K562 (cell line): ENCODE measurements around the gene P2RY11. TPM values are rescaled to one million over a fixed set of nuclear protein-coding genes. Genes with fewer than 3 reads are reported as not detected.

Experiments used
- ASH1L ChIP-seq: fragments of 450-650 bp; IDR thresholded peaks from 2 replicates; pipeline ENCODE4 v1.6.1; 2018; ENCODE audit warnings: borderline replicate concordance, mild to moderate bottlenecking, low read depth; ENCODE audit not compliant: partially characterized antibody
- CBFA2T3 ChIP-seq: fragments of 450-650 bp; IDR thresholded peaks from 2 replicates; pipeline ENCODE4 v1.6.1; 2017
- CHCHD3 ChIP-seq: fragments of 250-450 bp; sonication (Bioruptor Pico); IDR thresholded peaks from 2 replicates; pipeline ENCODE4 v2.1.2; 2022; ENCODE audit warnings: mild to moderate bottlenecking
- GABPA ChIP-seq: fragments of 200-800 bp; sonication (Bioruptor generic); conservative IDR thresholded peaks from 2 replicates; pipeline ENCODE4 v1.6.1; 2016; ENCODE audit warnings: low read depth, missing genetic modification characterization, missing compliant biosample characterization
- NR4A1 ChIP-seq, 2 experiments: fragments of 250-450 bp in 1 of 2; fragments of 450-650 bp in 1 of 2; sonication (Bioruptor Pico) in 1 of 2; IDR thresholded peaks; 2 replicates each; pipeline versions ENCODE4 v1.4.0 to v1.6.1; 2016 to 2020; ENCODE audit warnings: mild to moderate bottlenecking in 2 of 2, missing compliant biosample characterization in 1 of 2, missing genetic modification characterization in 1 of 2, moderate library complexity in 1 of 2
- POLR2H ChIP-seq: IDR thresholded peaks from 2 replicates; pipeline ENCODE4 v1.6.1; 2016; ENCODE audit warnings: missing genetic modification characterization, low read depth, mild to moderate bottlenecking, control low read depth, missing compliant biosample characterization, moderate library complexity
- RFX5 ChIP-seq: IDR thresholded peaks from 2 replicates; pipeline ENCODE4 v1.6.1; 2011; ENCODE audit warnings: low read depth, mild to moderate bottlenecking, improper control_type of control experiment, low read length
- RFX7 ChIP-seq: fragments of 250-450 bp; sonication (Bioruptor Pico); IDR thresholded peaks from 2 replicates; pipeline ENCODE4 v1.5.1; 2021; ENCODE audit warnings: mild to moderate bottlenecking
- SIN3B ChIP-seq: fragments of 450-650 bp; IDR thresholded peaks from 2 replicates; pipeline ENCODE4 v1.6.1; 2017; ENCODE audit warnings: low read depth, mild to moderate bottlenecking, moderate library complexity
- SMAD1 ChIP-seq: fragments of 150-350 bp; IDR thresholded peaks from 2 replicates; pipeline ENCODE4 v1.6.1; 2014; ENCODE audit warnings: low read length, low read depth; ENCODE audit not compliant: partially characterized antibody
- TRIM28 ChIP-seq: fragments of 450-650 bp; IDR thresholded peaks from 2 replicates; pipeline ENCODE4 v1.6.1; 2017
- YBX1 ChIP-seq: fragments of 450-650 bp; IDR thresholded peaks from 2 replicates; pipeline ENCODE4 v1.7.1; 2016; ENCODE audit warnings: mild to moderate bottlenecking
- ZNF217 ChIP-seq: sonication (generic); formaldehyde crosslinking; IDR thresholded peaks from 2 replicates; pipeline ENCODE4 v1.8.0; 2022; ENCODE audit warnings: mild to moderate bottlenecking, missing genetic modification reagents
- ZNF316 ChIP-seq: fragments of 450-650 bp; IDR thresholded peaks from 2 replicates; pipeline ENCODE4 v1.6.1; 2016
- ZNF41 ChIP-seq: fragments of 250-450 bp; sonication (Bioruptor Pico); conservative IDR thresholded peaks from 2 replicates; pipeline ENCODE4 v1.4.0; 2020; ENCODE audit warnings: mild to moderate bottlenecking
- polyA plus RNA-seq, 8 experiments: library from polyadenylated mRNA; depleted of rRNA in 4 of 8; stranded (reverse) in 5 of 8; unstranded in 3 of 8; fragments of >200 nt; fragmentation: Nextera tagmentation in 2 of 8; fragmentation: Illumina TruSeq in 1 of 8; extraction: Ambion mirVana in 2 of 8; extraction: Trizol in 1 of 8; gene quantifications; 2 replicates each; pipeline versions ENCODE4 v1.2.1 to v1.2.3, GENCODE V29; 2011 to 2014; ENCODE audit warnings: inconsistent platforms in 1 of 8, missing spikeins in 1 of 8
- total RNA-seq, 7 experiments: library from RNA; depleted of rRNA in 6 of 7; stranded (reverse); fragments of >200 nt in 6 of 7; fragmentation: Illumina TruSeq in 2 of 7; extraction: Trizol in 2 of 7; gene quantifications; 2 replicates each; pipeline versions ENCODE4 v1.2.1 to v1.2.3, GENCODE V29; 2011 to 2021; ENCODE audit warnings: low replicate concordance in 1 of 7
- TF ChIP-seq, protein P1 (sequence below), 2 experiments: IDR thresholded peaks; 2 replicates each; pipeline ENCODE4 v1.6.1; 2012; ENCODE audit warnings: improper control_type of control experiment in 2 of 2, low read depth in 2 of 2, low read length in 2 of 2, borderline replicate concordance in 1 of 2
- TF ChIP-seq, protein P2 (sequence below): sonication (generic); formaldehyde crosslinking; IDR thresholded peaks from 2 replicates; pipeline ENCODE4 v1.8.1; 2023; ENCODE audit warnings: mild to moderate bottlenecking, missing genetic modification reagents
- TF ChIP-seq, protein P3 (sequence below): sonication (generic); formaldehyde crosslinking; IDR thresholded peaks from 2 replicates; pipeline ENCODE4 v1.8.0; 2022; ENCODE audit warnings: mild to moderate bottlenecking, missing genetic modification reagents, borderline replicate concordance
- TF ChIP-seq, protein P4 (sequence below): IDR thresholded peaks from 3 replicates; pipeline ENCODE4 v1.6.1; 2011; ENCODE audit warnings: borderline replicate concordance, mild to moderate bottlenecking, moderate library complexity; ENCODE audit not compliant: insufficient read length; ENCODE audit errors: extremely low read depth

The P2RY11 gene
- total and polyA plus RNA-seq, 9 of the 15 experiments (the other 6 are each of a cell fraction or from before 2014, with no cell fraction given), result 0.03 to 10.1 (median 1.5) TPM

DNA sequence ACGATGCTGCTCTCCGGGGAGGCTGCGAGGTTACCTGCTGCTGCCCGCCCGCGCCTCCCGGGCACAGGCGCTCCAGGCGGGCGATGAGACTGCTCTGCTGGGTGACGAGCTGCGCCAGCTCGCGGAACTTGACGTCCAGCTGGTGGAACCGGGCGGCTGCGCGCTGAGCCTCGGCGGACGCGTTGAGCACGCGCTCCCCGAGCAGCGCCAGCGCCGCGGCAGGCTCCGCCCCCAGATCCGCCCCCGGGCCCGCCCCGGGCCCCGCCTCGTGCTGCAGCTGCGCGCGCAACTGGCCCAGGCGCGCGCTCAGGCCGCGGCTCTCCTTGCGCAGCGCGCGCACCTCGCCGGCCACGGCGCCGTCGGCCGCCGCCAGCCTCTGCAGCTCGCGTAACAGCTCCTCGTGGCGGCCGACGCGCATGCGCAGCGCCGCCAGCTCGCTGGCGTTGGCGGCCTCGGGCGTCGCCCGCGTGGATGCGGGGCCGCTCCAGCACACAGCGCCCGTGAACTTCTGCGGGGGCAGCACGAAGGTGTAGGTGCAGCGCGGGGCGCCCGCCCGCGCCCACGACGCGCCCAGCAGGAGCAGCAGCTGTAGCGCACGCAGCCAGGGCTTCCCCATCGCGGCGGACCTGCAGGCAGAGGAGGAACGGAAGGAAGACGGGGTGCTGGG lies 15.4 kb upstream of the P2RY11 start (continued):
- TF ChIP-seq ZNF316 (no peak), RFX7 (no peak), TRIM28 (no peak), ZNF41 (no peak), POLR2H (no peak; the same call in 1 of the 2 replicates), RFX5 (no peak), CHCHD3 (no peak), ASH1L (no peak), CBFA2T3 (no peak), GABPA (tag) (no peak), SMAD1 (no peak), SIN3B (peak; percentile 63; the same call in 1 of the 2 replicates), ZNF217 (CRISPR knock-in tag) (no peak), YBX1 (no peak), NR4A1 (CRISPR knock-in tag; IDR thresholded peaks at IDR 0.05) (no peak), NR4A1 (tag; IDR thresholded peaks at IDR 0.05) (no peak; the same call in 1 of the 2 replicates)
- TF ChIP-seq, protein P1, sequence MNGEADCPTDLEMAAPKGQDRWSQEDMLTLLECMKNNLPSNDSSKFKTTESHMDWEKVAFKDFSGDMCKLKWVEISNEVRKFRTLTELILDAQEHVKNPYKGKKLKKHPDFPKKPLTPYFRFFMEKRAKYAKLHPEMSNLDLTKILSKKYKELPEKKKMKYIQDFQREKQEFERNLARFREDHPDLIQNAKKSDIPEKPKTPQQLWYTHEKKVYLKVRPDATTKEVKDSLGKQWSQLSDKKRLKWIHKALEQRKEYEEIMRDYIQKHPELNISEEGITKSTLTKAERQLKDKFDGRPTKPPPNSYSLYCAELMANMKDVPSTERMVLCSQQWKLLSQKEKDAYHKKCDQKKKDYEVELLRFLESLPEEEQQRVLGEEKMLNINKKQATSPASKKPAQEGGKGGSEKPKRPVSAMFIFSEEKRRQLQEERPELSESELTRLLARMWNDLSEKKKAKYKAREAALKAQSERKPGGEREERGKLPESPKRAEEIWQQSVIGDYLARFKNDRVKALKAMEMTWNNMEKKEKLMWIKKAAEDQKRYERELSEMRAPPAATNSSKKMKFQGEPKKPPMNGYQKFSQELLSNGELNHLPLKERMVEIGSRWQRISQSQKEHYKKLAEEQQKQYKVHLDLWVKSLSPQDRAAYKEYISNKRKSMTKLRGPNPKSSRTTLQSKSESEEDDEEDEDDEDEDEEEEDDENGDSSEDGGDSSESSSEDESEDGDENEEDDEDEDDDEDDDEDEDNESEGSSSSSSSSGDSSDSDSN (IDR thresholded peaks at IDR 0.05; ENCODE audit: borderline replicate concordance in 1 of 2, low read depth in 2 of 2, low read length in 2 of 2), result no peak
- TF ChIP-seq, protein P2, sequence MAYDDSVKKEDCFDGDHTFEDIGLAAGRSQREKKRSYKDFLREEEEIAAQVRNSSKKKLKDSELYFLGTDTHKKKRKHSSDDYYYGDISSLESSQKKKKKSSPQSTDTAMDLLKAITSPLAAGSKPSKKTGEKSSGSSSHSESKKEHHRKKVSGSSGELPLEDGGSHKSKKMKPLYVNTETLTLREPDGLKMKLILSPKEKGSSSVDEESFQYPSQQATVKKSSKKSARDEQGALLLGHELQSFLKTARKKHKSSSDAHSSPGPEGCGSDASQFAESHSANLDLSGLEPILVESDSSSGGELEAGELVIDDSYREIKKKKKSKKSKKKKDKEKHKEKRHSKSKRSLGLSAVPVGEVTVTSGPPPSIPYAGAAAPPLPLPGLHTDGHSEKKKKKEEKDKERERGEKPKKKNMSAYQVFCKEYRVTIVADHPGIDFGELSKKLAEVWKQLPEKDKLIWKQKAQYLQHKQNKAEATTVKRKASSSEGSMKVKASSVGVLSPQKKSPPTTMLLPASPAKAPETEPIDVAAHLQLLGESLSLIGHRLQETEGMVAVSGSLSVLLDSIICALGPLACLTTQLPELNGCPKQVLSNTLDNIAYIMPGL (CRISPR knock-in tag), result peak; percentile 38; the same call in 1 of the 2 replicates
- TF ChIP-seq, protein P3, sequence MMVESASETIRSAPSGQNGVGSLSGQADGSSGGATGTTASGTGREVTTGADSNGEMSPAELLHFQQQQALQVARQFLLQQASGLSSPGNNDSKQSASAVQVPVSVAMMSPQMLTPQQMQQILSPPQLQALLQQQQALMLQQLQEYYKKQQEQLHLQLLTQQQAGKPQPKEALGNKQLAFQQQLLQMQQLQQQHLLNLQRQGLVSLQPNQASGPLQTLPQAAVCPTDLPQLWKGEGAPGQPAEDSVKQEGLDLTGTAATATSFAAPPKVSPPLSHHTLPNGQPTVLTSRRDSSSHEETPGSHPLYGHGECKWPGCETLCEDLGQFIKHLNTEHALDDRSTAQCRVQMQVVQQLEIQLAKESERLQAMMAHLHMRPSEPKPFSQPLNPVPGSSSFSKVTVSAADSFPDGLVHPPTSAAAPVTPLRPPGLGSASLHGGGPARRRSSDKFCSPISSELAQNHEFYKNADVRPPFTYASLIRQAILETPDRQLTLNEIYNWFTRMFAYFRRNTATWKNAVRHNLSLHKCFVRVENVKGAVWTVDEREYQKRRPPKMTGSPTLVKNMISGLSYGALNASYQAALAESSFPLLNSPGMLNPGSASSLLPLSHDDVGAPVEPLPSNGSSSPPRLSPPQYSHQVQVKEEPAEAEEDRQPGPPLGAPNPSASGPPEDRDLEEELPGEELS (CRISPR knock-in tag), result no peak
- TF ChIP-seq, protein P4, sequence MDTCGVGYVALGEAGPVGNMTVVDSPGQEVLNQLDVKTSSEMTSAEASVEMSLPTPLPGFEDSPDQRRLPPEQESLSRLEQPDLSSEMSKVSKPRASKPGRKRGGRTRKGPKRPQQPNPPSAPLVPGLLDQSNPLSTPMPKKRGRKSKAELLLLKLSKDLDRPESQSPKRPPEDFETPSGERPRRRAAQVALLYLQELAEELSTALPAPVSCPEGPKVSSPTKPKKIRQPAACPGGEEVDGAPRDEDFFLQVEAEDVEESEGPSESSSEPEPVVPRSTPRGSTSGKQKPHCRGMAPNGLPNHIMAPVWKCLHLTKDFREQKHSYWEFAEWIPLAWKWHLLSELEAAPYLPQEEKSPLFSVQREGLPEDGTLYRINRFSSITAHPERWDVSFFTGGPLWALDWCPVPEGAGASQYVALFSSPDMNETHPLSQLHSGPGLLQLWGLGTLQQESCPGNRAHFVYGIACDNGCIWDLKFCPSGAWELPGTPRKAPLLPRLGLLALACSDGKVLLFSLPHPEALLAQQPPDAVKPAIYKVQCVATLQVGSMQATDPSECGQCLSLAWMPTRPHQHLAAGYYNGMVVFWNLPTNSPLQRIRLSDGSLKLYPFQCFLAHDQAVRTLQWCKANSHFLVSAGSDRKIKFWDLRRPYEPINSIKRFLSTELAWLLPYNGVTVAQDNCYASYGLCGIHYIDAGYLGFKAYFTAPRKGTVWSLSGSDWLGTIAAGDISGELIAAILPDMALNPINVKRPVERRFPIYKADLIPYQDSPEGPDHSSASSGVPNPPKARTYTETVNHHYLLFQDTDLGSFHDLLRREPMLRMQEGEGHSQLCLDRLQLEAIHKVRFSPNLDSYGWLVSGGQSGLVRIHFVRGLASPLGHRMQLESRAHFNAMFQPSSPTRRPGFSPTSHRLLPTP, result no peak
